ENCODE results near the gene TBC1D16.

Gene TBC1D16

DNA sequence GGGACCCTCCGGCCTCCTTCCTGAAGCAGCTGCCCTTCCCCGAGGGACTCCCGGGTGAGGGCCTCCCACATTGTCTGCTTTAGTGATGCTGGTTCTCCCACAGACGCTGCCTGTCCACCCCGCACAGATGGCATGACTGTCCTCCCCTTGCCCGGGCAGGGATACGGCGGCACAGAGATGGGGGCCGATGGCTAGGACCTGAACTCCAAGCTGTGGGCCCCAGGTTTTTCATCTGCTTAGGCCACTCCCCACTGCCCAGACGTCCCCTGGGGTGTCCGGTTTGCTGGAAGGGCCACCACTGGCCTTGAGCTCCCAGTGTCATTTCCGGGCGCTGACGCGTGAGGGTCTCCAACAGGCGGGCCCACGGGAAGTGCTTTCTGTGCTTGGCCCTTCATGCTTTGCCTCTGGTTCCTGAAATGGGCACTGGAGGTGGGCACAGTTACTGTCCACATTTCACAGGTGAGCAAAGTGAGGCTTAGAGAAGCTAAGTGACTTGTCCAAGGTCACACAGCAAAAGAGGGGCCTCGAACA lies 109.0 kb downstream of the TBC1D16 start:
- TF ChIP-seq POU2F2 (IDR thresholded peaks at IDR 0.05; ENCODE audit: low read depth, low read length) (no peak), SPI1 (IDR thresholded peaks at IDR 0.05; ENCODE audit: low read depth, low read length) (no peak), POLR2AphosphoS5 (IDR thresholded peaks at IDR 0.05; ENCODE audit: low read depth, low read length) (no peak), TAF1 (IDR thresholded peaks at IDR 0.05; ENCODE audit: low read depth, low read length) (no peak), PAX5 (IDR thresholded peaks at IDR 0.05; ENCODE audit: insufficient read depth, low read length, severe bottlenecking) (no peak), POLR2A (IDR thresholded peaks at IDR 0.05; ENCODE audit: low read depth, low read length) (no peak)
- FAIRE-seq (no peak), DNase-seq (ENCODE audit: insufficient read length, low spot score) (no peak)

- FAIRE-seq (no peak), DNase-seq (ENCODE audit: insufficient read length, low spot score) (no peak)
- no peak for TF ChIP-seq PAX5 (IDR thresholded peaks at IDR 0.05; ENCODE audit: insufficient read depth, low read length, severe bottlenecking)
- TF ChIP-seq POLR2AphosphoS5 (IDR thresholded peaks at IDR 0.05; ENCODE audit: low read depth, low read length) = no peak
- TF ChIP-seq POLR2A (IDR thresholded peaks at IDR 0.05; ENCODE audit: low read depth, low read length) = no peak
- no peak for TF ChIP-seq TAF1 (IDR thresholded peaks at IDR 0.05; ENCODE audit: low read depth, low read length)
- no peak for TF ChIP-seq SPI1 (IDR thresholded peaks at IDR 0.05; ENCODE audit: low read depth, low read length)
- TF ChIP-seq POU2F2 (IDR thresholded peaks at IDR 0.05; ENCODE audit: low read depth, low read length) = no peak
Measured at GRCh38 chr17:79926142-79926604, 109.5 kb downstream of the TBC1D16 start.

- no peak for DNase-seq (ENCODE audit: insufficient read length, low spot score)
- no peak for FAIRE-seq
- TF ChIP-seq POLR2A (IDR thresholded peaks at IDR 0.05; ENCODE audit: low read depth, low read length) = no peak
- TF ChIP-seq PAX5 (IDR thresholded peaks at IDR 0.05; ENCODE audit: insufficient read depth, low read length, severe bottlenecking) = no peak
- no peak for TF ChIP-seq TAF1 (IDR thresholded peaks at IDR 0.05; ENCODE audit: low read depth, low read length)
- TF ChIP-seq POU2F2 (IDR thresholded peaks at IDR 0.05; ENCODE audit: low read depth, low read length) = no peak
- TF ChIP-seq SPI1 (IDR thresholded peaks at IDR 0.05; ENCODE audit: low read depth, low read length) = no peak
- no peak for TF ChIP-seq POLR2AphosphoS5 (IDR thresholded peaks at IDR 0.05; ENCODE audit: low read depth, low read length)
Measured at GRCh38 chr17:79925242-79925957, 110.3 kb downstream of the TBC1D16 start.

DNA sequence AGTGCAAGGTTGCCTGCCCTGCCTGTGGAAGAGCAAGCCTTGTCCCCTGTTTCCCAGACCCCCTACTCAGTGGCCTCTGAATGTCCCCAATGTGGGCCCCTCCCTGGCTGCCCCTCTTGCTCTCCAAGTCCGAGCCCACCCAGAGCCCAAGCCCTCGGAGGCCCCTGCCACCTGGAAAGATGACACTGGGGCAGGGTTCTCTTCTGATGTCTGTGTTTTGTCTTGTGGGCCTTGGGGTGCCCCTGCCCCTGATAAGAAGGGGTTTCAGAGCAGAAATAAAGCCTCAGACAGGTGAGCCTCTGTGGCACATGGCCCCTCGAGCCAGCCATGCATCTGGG lies 111.1 kb downstream of the TBC1D16 start:
- no peak for DNase-seq (ENCODE audit: insufficient read length, low spot score)
- TF ChIP-seq SPI1 (IDR thresholded peaks at IDR 0.05; ENCODE audit: low read depth, low read length) (no peak), POLR2A (IDR thresholded peaks at IDR 0.05; ENCODE audit: low read depth, low read length) (no peak), PAX5 (IDR thresholded peaks at IDR 0.05; ENCODE audit: insufficient read depth, low read length, severe bottlenecking) (no peak), TAF1 (IDR thresholded peaks at IDR 0.05; ENCODE audit: low read depth, low read length) (no peak), POLR2AphosphoS5 (IDR thresholded peaks at IDR 0.05; ENCODE audit: low read depth, low read length) (no peak), POU2F2 (IDR thresholded peaks at IDR 0.05; ENCODE audit: low read depth, low read length) (no peak)
- no peak for FAIRE-seq

DNA sequence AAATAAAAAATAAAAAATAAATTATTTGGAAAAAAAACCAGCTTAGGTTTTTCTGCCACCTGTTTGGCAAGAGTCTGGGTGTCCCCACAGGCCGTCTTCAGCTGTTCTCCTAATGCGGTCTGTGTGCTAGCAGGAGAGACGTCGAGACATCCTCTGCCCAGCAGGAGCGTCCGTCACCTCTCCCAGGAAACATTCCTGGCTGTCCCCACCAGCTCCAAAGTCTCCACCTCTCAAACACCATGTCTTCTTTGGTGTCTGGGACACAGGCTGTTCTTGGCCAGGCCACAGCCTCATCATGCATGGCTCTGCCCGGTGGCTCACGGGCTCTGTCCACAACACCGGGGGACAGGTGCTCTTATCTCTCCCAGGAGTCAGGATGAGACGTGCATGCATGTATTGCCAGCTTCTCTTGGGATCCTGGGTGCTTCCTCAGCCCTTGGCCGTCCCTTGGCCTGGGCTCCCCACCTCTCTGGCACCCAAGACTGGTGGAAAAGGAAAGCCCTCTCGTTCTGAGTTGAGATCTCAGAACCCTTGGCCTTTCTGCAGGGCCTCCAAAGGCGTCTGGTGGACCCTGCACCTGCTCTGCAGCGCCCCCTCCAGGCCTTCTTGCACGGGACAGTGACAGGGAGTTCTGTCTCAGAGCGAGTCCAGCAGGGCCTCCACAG lies 111.6 kb downstream of the TBC1D16 start:
- no peak for TF ChIP-seq PAX5 (IDR thresholded peaks at IDR 0.05; ENCODE audit: insufficient read depth, low read length, severe bottlenecking)
- TF ChIP-seq POLR2AphosphoS5 (IDR thresholded peaks at IDR 0.05; ENCODE audit: low read depth, low read length) = no peak
- no peak for TF ChIP-seq SPI1 (IDR thresholded peaks at IDR 0.05; ENCODE audit: low read depth, low read length)
- no peak for TF ChIP-seq POU2F2 (IDR thresholded peaks at IDR 0.05; ENCODE audit: low read depth, low read length)
- TF ChIP-seq POLR2A (IDR thresholded peaks at IDR 0.05; ENCODE audit: low read depth, low read length) = no peak
- no peak for TF ChIP-seq TAF1 (IDR thresholded peaks at IDR 0.05; ENCODE audit: low read depth, low read length)
- FAIRE-seq = no peak
- no peak for DNase-seq (ENCODE audit: insufficient read length, low spot score)

GRCh38 chr17:79922798-79923197 lies 112.9 kb downstream of the TBC1D16 start:
- DNase-seq (ENCODE audit: insufficient read length, low spot score) (no peak), FAIRE-seq (no peak)
- no peak for TF ChIP-seq POU2F2 (IDR thresholded peaks at IDR 0.05; ENCODE audit: low read depth, low read length)
- no peak for TF ChIP-seq POLR2AphosphoS5 (IDR thresholded peaks at IDR 0.05; ENCODE audit: low read depth, low read length)
- TF ChIP-seq POLR2A (IDR thresholded peaks at IDR 0.05; ENCODE audit: low read depth, low read length) = no peak

GRCh38 chr17:79922116-79922601 lies 113.5 kb downstream of the TBC1D16 start:
- DNase-seq (ENCODE audit: insufficient read length, low spot score) = no peak
- TF ChIP-seq PAX5 (IDR thresholded peaks at IDR 0.05; ENCODE audit: insufficient read depth, low read length, severe bottlenecking) (no peak), POU2F2 (IDR thresholded peaks at IDR 0.05; ENCODE audit: low read depth, low read length) (no peak), POLR2A (IDR thresholded peaks at IDR 0.05; ENCODE audit: low read depth, low read length) (no peak), POLR2AphosphoS5 (IDR thresholded peaks at IDR 0.05; ENCODE audit: low read depth, low read length) (no peak), TAF1 (IDR thresholded peaks at IDR 0.05; ENCODE audit: low read depth, low read length) (no peak), SPI1 (IDR thresholded peaks at IDR 0.05; ENCODE audit: low read depth, low read length) (no peak)
- FAIRE-seq = no peak

GRCh38 chr17:79921411-79922115 lies 114.1 kb downstream of the TBC1D16 start:
- FAIRE-seq = peak; percentile 69
- peak; percentile 64 for DNase-seq (ENCODE audit: insufficient read length, low spot score)
- TF ChIP-seq POU2F2 (IDR thresholded peaks at IDR 0.05; ENCODE audit: low read depth, low read length) = no peak
- TF ChIP-seq POLR2A (IDR thresholded peaks at IDR 0.05; ENCODE audit: low read depth, low read length) = no peak
- no peak for TF ChIP-seq PAX5 (IDR thresholded peaks at IDR 0.05; ENCODE audit: insufficient read depth, low read length, severe bottlenecking)
- TF ChIP-seq SPI1 (IDR thresholded peaks at IDR 0.05; ENCODE audit: low read depth, low read length) = no peak
- no peak for TF ChIP-seq TAF1 (IDR thresholded peaks at IDR 0.05; ENCODE audit: low read depth, low read length)
- no peak for TF ChIP-seq POLR2AphosphoS5 (IDR thresholded peaks at IDR 0.05; ENCODE audit: low read depth, low read length)

All from GM12891 (cell line).